IMR-90 (cell line): ENCODE results near the gene PLCD1. TPM values are rescaled to one million over a fixed set of nuclear protein-coding genes. Genes with fewer than 3 reads are reported as not detected.

Experiments used
- ATAC-seq: fragments of 200-7000 bp; cut with Tn5 transposase; 2 replicates; pipeline ENCODE4 v1.9.1; 2020; ENCODE audit warnings: low read depth, mild to moderate bottlenecking, moderate library complexity
- BruUV-seq: library from RNA; stranded (reverse); fragments of 400-500 nt; replicated peaks from 2 replicates; lab custom pipeline; 2021; lab: Mats Ljungman, UMichigan
- CTCF ChIA-PET: fragments of 300-600 bp; formaldehyde crosslinking; extraction: SDS; loops from one replicate; lab custom pipeline; 2021; ENCODE audit warnings: antibody characterized with exemption; lab: Yijun Ruan, JAX
- POLR2A ChIA-PET: fragments of 300-600 bp; sonication (Branson Sonifier 250); formaldehyde crosslinking; loops from one replicate; lab custom pipeline; 2022; ENCODE audit warnings: antibody characterized with exemption; ENCODE audit not compliant: unreplicated experiment; lab: Charles Lee
- DNase-seq: peaks from one replicate; pipeline ENCODE4 v3.0.0; 2013
- H2AFZ ChIP-seq: replicated peaks from 2 replicates; pipeline ENCODE3; 2013; ENCODE audit warnings: low read length, mild to moderate bottlenecking; ENCODE audit not compliant: poor library complexity
- H2AK5ac ChIP-seq: 2 replicates; pipeline ENCODE4 v1.6.1; 2013; ENCODE audit warnings: low read depth, low read length, inconsistent platforms
- H2AK9ac ChIP-seq: replicated peaks from 2 replicates; pipeline ENCODE3; 2013; ENCODE audit warnings: mild to moderate bottlenecking, low read depth, low read length, moderate library complexity; ENCODE audit not compliant: poor library complexity
- H2BK120ac ChIP-seq: 2 replicates; pipeline ENCODE4 v1.6.1; 2013; ENCODE audit warnings: low read depth, low read length, inconsistent platforms
- H2BK15ac ChIP-seq: 3 replicates; pipeline ENCODE4 v1.6.1; 2013; ENCODE audit warnings: low read depth, low read length, inconsistent platforms
- H2BK20ac ChIP-seq: 2 replicates; pipeline ENCODE4 v1.6.1; 2013; ENCODE audit warnings: low read depth, mild to moderate bottlenecking, inconsistent platforms, low read length, moderate library complexity
- H2BK5ac ChIP-seq: 2 replicates; pipeline ENCODE4 v1.6.1; 2013; ENCODE audit warnings: mild to moderate bottlenecking, low read depth, low read length, inconsistent platforms; ENCODE audit not compliant: poor library complexity, severe bottlenecking
- H3K14ac ChIP-seq: replicated peaks from 2 replicates; pipeline ENCODE4 v1.6.1; 2013; ENCODE audit warnings: low read depth, low read length, inconsistent platforms
- H3K18ac ChIP-seq: 2 replicates; pipeline ENCODE4 v1.6.1; 2013; ENCODE audit warnings: low read depth, low read length, control low read depth
- H3K23ac ChIP-seq: 2 replicates; pipeline ENCODE4 v1.6.1; 2013; ENCODE audit warnings: low read depth, low read length, inconsistent platforms
- H3K27ac ChIP-seq: 2 replicates; pipeline ENCODE4 v1.5.1; 2013; ENCODE audit warnings: mild to moderate bottlenecking, control low read depth, low read length; ENCODE audit not compliant: insufficient read depth
- H3K27me3 ChIP-seq: 2 replicates; pipeline ENCODE4 v1.6.1; 2013; ENCODE audit warnings: low read length; ENCODE audit not compliant: control insufficient read depth, insufficient read depth
- H3K36me3 ChIP-seq: 2 replicates; pipeline ENCODE4 v1.6.1; 2013; ENCODE audit warnings: low read length, mixed read lengths; ENCODE audit not compliant: control insufficient read depth, insufficient read depth
- H3K4ac ChIP-seq: 2 replicates; pipeline ENCODE4 v1.6.1; 2013; ENCODE audit warnings: low read depth, low read length, inconsistent platforms
- H3K4me1 ChIP-seq: 2 replicates; pipeline ENCODE4 v1.6.1; 2013; ENCODE audit warnings: low read length, mixed read lengths; ENCODE audit not compliant: control insufficient read depth, insufficient read depth
- H3K4me2 ChIP-seq: 2 replicates; pipeline ENCODE4 v1.6.1; 2013; ENCODE audit warnings: low read depth, mild to moderate bottlenecking, control low read depth, low read length, moderate library complexity
- H3K4me3 ChIP-seq: 2 replicates; pipeline ENCODE4 v1.5.1; 2013; ENCODE audit warnings: low read depth, mild to moderate bottlenecking, control low read depth, low read length, moderate library complexity; ENCODE audit not compliant: insufficient read depth
- H3K56ac ChIP-seq: 2 replicates; pipeline ENCODE4 v1.6.1; 2013; ENCODE audit warnings: low read length, inconsistent platforms; ENCODE audit not compliant: insufficient read depth; ENCODE audit errors: extremely low read depth
- H3K79me1 ChIP-seq, 2 experiments: 2 replicates each; pipeline ENCODE4 v1.6.1; 2013; ENCODE audit warnings: low read length in 2 of 2, inconsistent platforms in 1 of 2, low read depth in 1 of 2
- H3K9ac ChIP-seq: 2 replicates; pipeline ENCODE4 v1.6.1; 2013; ENCODE audit warnings: low read depth, low read length, control low read depth
- H3K9me1 ChIP-seq: 2 replicates; pipeline ENCODE4 v1.6.1; 2013; ENCODE audit warnings: low read length, inconsistent platforms; ENCODE audit not compliant: insufficient read depth
- H3K9me3 ChIP-seq: 2 replicates; pipeline ENCODE4 v1.6.1; 2013; ENCODE audit warnings: low read length; ENCODE audit not compliant: control insufficient read depth, insufficient read depth
- H4K20me1 ChIP-seq: 2 replicates; pipeline ENCODE4 v1.6.1; 2013; ENCODE audit warnings: low read length, inconsistent platforms; ENCODE audit not compliant: insufficient read depth
- H4K5ac ChIP-seq: 2 replicates; pipeline ENCODE4 v1.6.1; 2013; ENCODE audit warnings: mild to moderate bottlenecking, low read depth, low read length, control low read depth
- H4K8ac ChIP-seq, 2 experiments: 2 replicates each; pipeline ENCODE4 v1.6.1; 2013; ENCODE audit warnings: low read depth in 2 of 2, low read length in 2 of 2, control low read depth in 1 of 2, inconsistent platforms in 1 of 2
- H4K91ac ChIP-seq: 2 replicates; pipeline ENCODE4 v1.6.1; 2013; ENCODE audit warnings: low read depth, low read length, inconsistent platforms; ENCODE audit not compliant: insufficient read depth
- BHLHE40 ChIP-seq: fragments of 150-350 bp; IDR thresholded peaks from 2 replicates; pipeline ENCODE4 v1.6.1; 2016; ENCODE audit warnings: mild to moderate bottlenecking, low read depth, low read length
- FOS ChIP-seq: fragments of 150-350 bp; IDR thresholded peaks from 2 replicates; pipeline ENCODE4 v1.6.1; 2016; ENCODE audit warnings: low read depth, low read length
- MAFK ChIP-seq: IDR thresholded peaks from 2 replicates; pipeline ENCODE4 v1.6.1; 2012; ENCODE audit warnings: low read depth, low read length, improper control_type of control experiment
- MAZ ChIP-seq: IDR thresholded peaks from 2 replicates; pipeline ENCODE4 v1.6.1; 2012; ENCODE audit warnings: low read depth, mild to moderate bottlenecking, low read length, improper control_type of control experiment, moderate library complexity, borderline replicate concordance
- MXI1 ChIP-seq: IDR thresholded peaks from 2 replicates; pipeline ENCODE4 v1.6.1; 2012; ENCODE audit warnings: low read depth, mild to moderate bottlenecking, low read length, moderate library complexity, borderline replicate concordance
- NFE2L2 ChIP-seq: fragments of 150-350 bp; IDR thresholded peaks from 2 replicates; pipeline ENCODE4 v1.6.1; 2016; ENCODE audit warnings: low read depth, mild to moderate bottlenecking, low read length
- POLR2A ChIP-seq: IDR thresholded peaks from 2 replicates; pipeline ENCODE4 v1.6.1; 2012; ENCODE audit warnings: mild to moderate bottlenecking, low read depth, low read length
- RAD21 ChIP-seq: IDR thresholded peaks from 2 replicates; pipeline ENCODE4 v1.6.1; 2012; ENCODE audit warnings: low read length, improper control_type of control experiment
- RCOR1 ChIP-seq: IDR thresholded peaks from 2 replicates; pipeline ENCODE4 v1.6.1; 2012; ENCODE audit warnings: mild to moderate bottlenecking, low read length, improper control_type of control experiment; ENCODE audit not compliant: insufficient replicate concordance
- RFX5 ChIP-seq: IDR thresholded peaks from 2 replicates; pipeline ENCODE4 v1.8.0; 2012; ENCODE audit warnings: low read depth, mild to moderate bottlenecking, low read length, moderate library complexity
- WGBS, 2 experiments: methylation state at CpG; one replicate each; pipeline versions ENCODE4 v1.1.5 to v1.1.7; 2013; ENCODE audit warnings: missing lambda C conversion rate in 2 of 2; ENCODE audit not compliant: insufficient read length in 1 of 2; ENCODE audit errors: extremely low coverage in 2 of 2; 5-methylcytosine and 5-hydroxymethylcytosine counted together
- dilution Hi-C: fragments of 300-500 bp; cut with HindIII; formaldehyde crosslinking; loops from one replicate; pipeline ENCODE4 v1.14.3; 2018; ENCODE audit warnings: low sequenced_read_pairs; ENCODE audit not compliant: unreplicated experiment
- in situ Hi-C: fragments of 300-500 bp; cut with MboI; formaldehyde crosslinking; loops from 3 replicates; pipeline ENCODE4 v1.14.3; 2019; ENCODE audit warnings: low sequenced_read_pairs, inconsistent platforms, mixed read lengths
- intact Hi-C: fragments of 100-400 bp; cut with micrococcal nuclease; formaldehyde crosslinking; loops from 2 replicates; pipeline ENCODE4 v1.10.0; 2022
- polyA plus RNA-seq, 3 experiments: library from polyadenylated mRNA; depleted of rRNA; stranded (reverse); fragments of >200 nt; gene quantifications; 2 replicates each; pipeline ENCODE4 v1.2.3, GENCODE V29; 2012; ENCODE audit warnings: low replicate concordance in 1 of 3
- total RNA-seq: library from RNA; depleted of rRNA; stranded (reverse); fragments of >200 nt; gene quantifications from 2 replicates; pipeline ENCODE4 v1.2.3, GENCODE V29; 2012
- TF ChIP-seq, protein P1 (sequence below): fragments of 150-350 bp; IDR thresholded peaks from 2 replicates; pipeline ENCODE4 v1.6.1; 2017; ENCODE audit warnings: mild to moderate bottlenecking, antibody characterized with exemption, low read length, low read depth
- TF ChIP-seq, protein P2 (sequence below): fragments of 150-350 bp; IDR thresholded peaks from 2 replicates; pipeline ENCODE4 v1.6.1; 2016; ENCODE audit warnings: low read depth, mild to moderate bottlenecking, low read length, moderate library complexity, borderline replicate concordance

PLCD1 gene
- total and polyA plus RNA-seq, 2 of the 4 experiments (the other 2 are of a cell fraction): 14.9 to 16.3 TPM

DNA sequence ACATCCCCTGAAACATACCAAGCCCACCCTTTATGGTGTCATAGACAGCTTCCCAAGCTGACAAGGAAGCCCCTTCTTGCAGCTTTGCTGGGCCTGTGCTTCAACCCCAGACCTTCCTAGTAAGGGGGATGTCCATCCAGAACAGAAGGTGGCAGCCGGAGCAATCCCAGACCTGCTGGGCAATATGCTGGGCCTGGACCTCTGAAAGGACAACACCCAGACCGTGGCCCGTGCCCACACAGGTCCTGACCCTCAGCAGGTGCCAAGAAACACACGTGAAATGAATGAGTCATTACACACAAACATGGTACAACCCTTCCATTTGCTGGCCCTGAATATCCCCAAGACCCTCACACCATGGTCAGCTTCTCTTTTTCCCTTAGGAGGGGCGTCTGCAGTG is 58.6 kb downstream of the PLCD1 start:
- Histone ChIP-seq H4K8ac (no peak overlapping the region), H2AK5ac (no peak overlapping the region), H4K5ac (no peak overlapping the region), H2BK15ac (no peak overlapping the region), H3K23ac (no peak overlapping the region), H3K9me3 (no peaks in the 10 kb centered on the region), H3K56ac (no peak overlapping the region), H4K91ac (no peak overlapping the region), H2AFZ (no peak overlapping the region), H3K4me1 (peaks cover 8% of the 10 kb centered on the region; the same call in 1 of the 2 replicates), H3K36me3 (peaks cover 31% of the 10 kb centered on the region), H3K79me1 (peaks cover under 1 to 16% of the 10 kb centered on the region in 2 experiments; a peak in 2 of 4 replicates), H3K27me3 (no peaks in the 10 kb centered on the region), H2BK120ac (no peak overlapping the region), H2BK5ac (no peak overlapping the region), H2BK20ac (no peak overlapping the region), H3K27ac (no peak overlapping the region), H2AK9ac (no peak overlapping the region), H3K18ac (no peak overlapping the region), H3K9ac (no peak overlapping the region), H3K4me2 (no peak overlapping the region), H3K9me1 (peaks cover 25% of the 10 kb centered on the region), H3K14ac (no peak overlapping the region), H3K4ac (no peak overlapping the region), H3K4me3 (no peak overlapping the region), H4K20me1 (peaks cover 6% of the 10 kb centered on the region; the same call in 1 of the 2 replicates)
- DNase-seq (no peak), ATAC-seq (no peak)
- CTCF ChIA-PET: interaction anchor here (1.6 kb wide), 1 partner anchor 116 kb away, joined by 4 read pairs; no protein-coding TSS in a partner anchor
- 100% methylated on average over 1 of the region's 5 CpGs; no CpG with 5 or more reads in 1 of the 2 experiments for WGBS, 2 experiments
- TF ChIP-seq, protein P1, sequence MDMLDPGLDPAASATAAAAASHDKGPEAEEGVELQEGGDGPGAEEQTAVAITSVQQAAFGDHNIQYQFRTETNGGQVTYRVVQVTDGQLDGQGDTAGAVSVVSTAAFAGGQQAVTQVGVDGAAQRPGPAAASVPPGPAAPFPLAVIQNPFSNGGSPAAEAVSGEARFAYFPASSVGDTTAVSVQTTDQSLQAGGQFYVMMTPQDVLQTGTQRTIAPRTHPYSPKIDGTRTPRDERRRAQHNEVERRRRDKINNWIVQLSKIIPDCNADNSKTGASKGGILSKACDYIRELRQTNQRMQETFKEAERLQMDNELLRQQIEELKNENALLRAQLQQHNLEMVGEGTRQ: no peak
- TF ChIP-seq POLR2A (no peak), RFX5 (no peak), RCOR1 (no peak), BHLHE40 (no peak), RAD21 (no peak), NFE2L2 (no peak), MAFK (no peak), MXI1 (no peak), FOS (no peak), MAZ (no peak)
- TF ChIP-seq, protein P2, sequence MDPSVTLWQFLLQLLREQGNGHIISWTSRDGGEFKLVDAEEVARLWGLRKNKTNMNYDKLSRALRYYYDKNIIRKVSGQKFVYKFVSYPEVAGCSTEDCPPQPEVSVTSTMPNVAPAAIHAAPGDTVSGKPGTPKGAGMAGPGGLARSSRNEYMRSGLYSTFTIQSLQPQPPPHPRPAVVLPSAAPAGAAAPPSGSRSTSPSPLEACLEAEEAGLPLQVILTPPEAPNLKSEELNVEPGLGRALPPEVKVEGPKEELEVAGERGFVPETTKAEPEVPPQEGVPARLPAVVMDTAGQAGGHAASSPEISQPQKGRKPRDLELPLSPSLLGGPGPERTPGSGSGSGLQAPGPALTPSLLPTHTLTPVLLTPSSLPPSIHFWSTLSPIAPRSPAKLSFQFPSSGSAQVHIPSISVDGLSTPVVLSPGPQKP: no peak
- POLR2A ChIA-PET: no interaction called here
- BruUV-seq: no TSS peak
- dilution Hi-C loops: no loop called here
- intact Hi-C loops: no loop called here
- in situ Hi-C loops: no loop called here
